SJCRH30 (cell line): Measurements from ENCODE around the gene FHIT. TPM values are rescaled to one million over a fixed set of nuclear protein-coding genes. Genes with fewer than 3 reads are reported as not detected.

Experiments
- DNase-seq, 2 experiments: peaks; one replicate each; pipeline ENCODE4 v3.0.0-alpha.2; 2015 to 2020
- H3K27ac ChIP-seq: fragments of 250-450 bp; sonication (Bioruptor Pico); 2 replicates; pipeline ENCODE4 v1.5.1; 2020; ENCODE audit warnings: mild to moderate bottlenecking, moderate library complexity
- H3K27me3 ChIP-seq: fragments of 250-450 bp; sonication (Bioruptor Pico); 2 replicates; pipeline ENCODE4 v1.5.1; 2020; ENCODE audit warnings: mild to moderate bottlenecking, moderate library complexity
- H3K36me3 ChIP-seq: fragments of 250-450 bp; sonication (Bioruptor Pico); 2 replicates; pipeline ENCODE4 v1.5.1; 2020; ENCODE audit warnings: mild to moderate bottlenecking, moderate library complexity
- H3K4me1 ChIP-seq: fragments of 250-450 bp; sonication (Bioruptor Pico); 2 replicates; pipeline ENCODE4 v1.5.1; 2020; ENCODE audit warnings: mild to moderate bottlenecking, moderate library complexity
- H3K4me3 ChIP-seq: fragments of 250-450 bp; sonication (Bioruptor Pico); 2 replicates; pipeline ENCODE4 v1.5.1; 2020; ENCODE audit warnings: mild to moderate bottlenecking, moderate library complexity
- H3K9me3 ChIP-seq: fragments of 250-450 bp; sonication (Bioruptor Pico); replicated peaks from 2 replicates; pipeline ENCODE4 v1.5.1; 2020; ENCODE audit warnings: mild to moderate bottlenecking, moderate library complexity
- total RNA-seq: library from RNA; depleted of rRNA; stranded (reverse); fragments of >200 nt; shearing (Covaris generic); gene quantifications from 2 replicates; pipeline ENCODE4 v1.2.3, GENCODE V29; 2014

The FHIT gene
- total RNA-seq, 1 experiment from 2014 or later = 2.2 TPM

DNA sequence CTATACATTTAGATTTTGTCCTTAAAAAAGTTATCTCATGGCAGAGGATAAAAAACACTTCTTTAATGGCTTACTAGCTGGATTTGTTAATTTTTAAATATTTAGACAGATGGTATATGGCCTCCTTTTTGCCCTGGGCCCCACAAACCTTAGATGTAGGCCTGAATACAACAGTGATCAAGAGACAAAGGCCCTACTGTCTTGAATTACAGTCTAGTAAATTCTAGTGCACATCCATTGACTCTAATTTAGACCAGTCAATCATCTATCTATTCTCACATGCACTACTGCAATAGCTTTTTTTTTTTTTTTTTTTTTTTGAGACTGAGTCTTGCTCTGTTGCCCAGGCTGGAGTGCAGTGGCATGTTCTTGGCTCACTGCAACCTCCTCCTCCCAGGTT lies 452.8 kb downstream of the FHIT start:
- DNase-seq = no peak
- Histone ChIP-seq H3K27ac (no peak overlapping the region), H3K27me3 (no peaks in the 10 kb centered on the region), H3K4me1 (no peaks in the 10 kb centered on the region), H3K4me3 (no peak overlapping the region), H3K9me3 (no peaks in the 10 kb centered on the region), H3K36me3 (no peaks in the 10 kb centered on the region)

DNA sequence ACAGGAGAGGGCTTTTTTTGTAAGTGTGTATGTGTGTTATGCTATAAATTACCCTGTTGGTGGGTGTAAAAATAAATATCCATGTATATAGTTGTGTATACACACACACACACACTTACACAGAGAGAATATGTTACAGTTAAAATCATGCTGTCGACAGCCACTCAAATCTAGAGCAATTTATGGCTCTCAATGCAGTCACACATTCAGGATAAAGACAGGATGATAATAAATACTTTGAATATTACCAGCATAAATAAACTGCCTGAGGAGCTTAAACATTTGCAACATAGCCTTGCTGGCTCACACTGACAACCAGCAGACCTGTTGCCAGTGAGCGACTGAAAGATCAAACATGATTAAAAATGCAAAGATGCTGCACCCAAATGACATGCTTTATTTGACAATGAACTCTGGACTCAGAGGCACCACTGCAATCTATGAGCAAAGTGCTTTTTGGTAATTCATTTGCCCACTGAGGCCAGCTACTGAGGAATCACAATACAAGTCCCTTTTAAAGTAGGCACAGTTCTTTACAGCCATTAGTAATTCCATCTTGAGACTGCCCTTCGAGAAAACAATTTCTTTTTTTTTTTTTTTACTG lies 458.9 kb downstream of the FHIT start:
- H3K4me3 ChIP-seq = no peak overlapping the region
- H3K27me3 ChIP-seq = no peaks in the 10 kb centered on the region
- no peaks in the 10 kb centered on the region for H3K36me3 ChIP-seq
- H3K9me3 ChIP-seq = no peaks in the 10 kb centered on the region
- H3K4me1 ChIP-seq = no peaks in the 10 kb centered on the region
- no peak for DNase-seq
- no peak overlapping the region for H3K27ac ChIP-seq

DNA sequence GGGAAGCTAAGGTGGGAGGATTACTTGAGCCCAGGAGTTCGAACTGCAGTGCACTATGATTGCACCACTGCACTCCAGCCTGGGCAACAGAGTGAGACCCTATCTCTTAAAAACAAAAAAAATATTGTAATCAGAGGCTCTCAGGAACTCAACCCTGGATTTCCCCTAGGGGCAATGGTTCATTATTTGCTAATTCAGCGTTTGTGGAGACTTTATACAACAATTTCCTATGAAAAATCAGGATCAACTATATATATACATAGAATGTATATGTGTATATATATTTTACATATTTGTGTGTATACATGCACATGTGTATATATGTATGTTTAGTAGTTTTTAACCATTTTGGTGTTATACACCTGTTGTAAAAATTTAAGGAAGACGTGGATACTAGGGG lies 463.1 kb downstream of the FHIT start:
- Histone ChIP-seq H3K27me3 (no peaks in the 10 kb centered on the region), H3K36me3 (no peaks in the 10 kb centered on the region), H3K4me1 (no peaks in the 10 kb centered on the region), H3K9me3 (no peaks in the 10 kb centered on the region), H3K27ac (no peak overlapping the region), H3K4me3 (no peak overlapping the region)
- DNase-seq = no peak

DNA sequence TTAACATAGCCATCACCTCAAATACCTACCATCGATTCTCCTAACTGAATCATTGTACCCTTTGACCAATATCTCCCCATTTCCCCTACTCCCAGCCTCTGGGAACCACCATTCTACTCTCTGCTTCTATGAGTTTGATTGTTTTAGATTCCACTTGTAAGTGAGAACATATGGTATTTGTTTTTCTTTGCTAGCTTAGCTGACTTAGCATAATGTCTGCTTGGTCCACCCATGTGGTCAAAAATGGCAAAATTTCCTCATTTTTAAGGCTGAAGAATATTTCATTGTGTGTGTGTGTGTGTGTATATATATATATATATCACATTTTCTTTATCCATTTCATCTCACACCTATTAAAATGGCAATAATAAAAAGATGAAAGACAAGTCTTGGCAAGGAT lies 469.3 kb downstream of the FHIT start:
- Histone ChIP-seq H3K27ac (no peak overlapping the region), H3K36me3 (no peaks in the 10 kb centered on the region), H3K27me3 (no peaks in the 10 kb centered on the region), H3K4me1 (no peaks in the 10 kb centered on the region), H3K9me3 (no peaks in the 10 kb centered on the region), H3K4me3 (no peak overlapping the region)
- DNase-seq = no peak

DNA sequence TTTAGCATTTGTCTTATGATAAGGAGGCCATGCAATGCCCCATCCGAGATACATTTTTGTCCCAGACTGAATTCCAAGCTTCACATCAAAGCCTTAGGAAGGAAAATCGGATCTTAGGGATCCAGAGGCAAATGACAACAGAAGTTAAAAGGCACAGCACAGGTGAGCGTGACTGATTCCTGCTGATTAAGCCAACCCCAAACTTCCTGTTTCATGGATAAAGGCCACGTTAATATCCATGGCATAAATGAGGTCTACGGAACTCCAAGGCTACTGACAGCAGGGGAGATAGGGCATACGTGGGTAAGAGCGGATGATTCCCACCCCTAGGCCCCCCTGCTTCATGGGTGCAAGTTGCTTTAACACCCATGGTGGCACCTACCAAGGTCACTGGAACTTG lies 471.6 kb downstream of the FHIT start:
- H3K27me3 ChIP-seq = no peaks in the 10 kb centered on the region
- no peaks in the 10 kb centered on the region for H3K4me1 ChIP-seq
- H3K36me3 ChIP-seq = no peaks in the 10 kb centered on the region
- no peak overlapping the region for H3K27ac ChIP-seq
- no peaks in the 10 kb centered on the region for H3K9me3 ChIP-seq
- no peak overlapping the region for H3K4me3 ChIP-seq
- no peak for DNase-seq

DNA sequence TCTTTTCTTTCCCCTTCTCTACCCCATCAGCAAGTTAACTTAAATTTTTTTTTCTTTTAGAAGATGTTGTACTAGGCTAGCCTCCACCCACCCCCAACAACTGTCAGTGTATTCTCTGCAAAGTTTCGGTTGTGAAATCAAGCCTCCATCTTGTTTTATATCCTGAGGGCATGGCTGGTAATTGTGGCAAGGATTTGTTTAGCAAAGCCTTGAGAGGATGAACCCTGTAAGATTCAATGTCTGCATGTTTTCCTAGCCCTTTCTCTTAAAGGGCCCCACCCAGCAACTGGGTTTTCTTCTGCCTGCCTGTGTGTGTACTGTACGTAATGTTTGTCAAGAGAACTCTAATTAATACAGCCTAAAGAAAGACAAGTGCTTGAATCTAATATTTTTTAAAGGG lies 475.3 kb downstream of the FHIT start:
- Histone ChIP-seq H3K27me3 (no peaks in the 10 kb centered on the region), H3K27ac (no peak overlapping the region), H3K4me1 (no peaks in the 10 kb centered on the region), H3K4me3 (no peak overlapping the region), H3K9me3 (no peaks in the 10 kb centered on the region), H3K36me3 (no peaks in the 10 kb centered on the region)
- no peak for DNase-seq

DNA sequence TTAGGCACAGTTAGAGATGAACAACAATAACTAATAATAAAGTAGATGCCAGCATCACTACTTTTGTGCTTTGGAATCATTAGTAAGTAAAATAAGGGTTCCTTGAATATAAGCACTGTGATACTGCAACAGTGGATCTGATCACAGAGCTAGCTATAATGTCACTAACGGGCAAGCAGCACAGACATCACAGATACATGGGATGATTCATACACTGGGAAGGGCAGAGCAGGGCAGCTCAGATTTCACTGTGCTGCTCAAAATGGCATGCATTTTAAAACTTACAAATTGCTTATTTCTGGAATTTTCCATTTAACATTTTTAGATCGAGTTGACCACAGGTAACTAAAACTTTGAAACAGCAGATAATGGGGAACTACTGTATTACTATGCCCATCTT lies 476.6 kb downstream of the FHIT start:
- H3K4me3 ChIP-seq = no peak overlapping the region
- no peaks in the 10 kb centered on the region for H3K36me3 ChIP-seq
- no peaks in the 10 kb centered on the region for H3K9me3 ChIP-seq
- no peak for DNase-seq
- H3K4me1 ChIP-seq = no peaks in the 10 kb centered on the region
- no peak overlapping the region for H3K27ac ChIP-seq
- H3K27me3 ChIP-seq = no peaks in the 10 kb centered on the region

DNA sequence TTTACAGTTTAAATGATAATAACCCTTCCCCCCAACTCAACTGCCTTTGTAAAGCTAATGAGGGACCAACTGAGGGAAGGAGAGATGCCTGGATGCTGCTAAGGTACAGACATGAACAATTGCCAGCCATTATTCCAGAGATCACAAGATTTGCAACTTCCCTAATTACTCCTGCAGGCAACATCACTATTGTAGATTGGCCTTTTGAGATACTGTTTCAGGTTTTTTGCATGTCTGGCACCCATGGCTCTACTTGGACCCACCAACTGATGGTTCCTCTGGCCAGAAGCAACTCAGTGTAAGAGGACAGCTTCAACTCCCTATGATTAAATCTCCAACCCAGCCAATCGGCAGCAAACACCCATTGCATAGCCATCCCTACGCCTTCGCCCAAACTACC lies 478.7 kb downstream of the FHIT start:
- Histone ChIP-seq H3K4me3 (no peak overlapping the region), H3K36me3 (no peaks in the 10 kb centered on the region), H3K27me3 (no peaks in the 10 kb centered on the region), H3K27ac (no peak overlapping the region), H3K4me1 (no peaks in the 10 kb centered on the region), H3K9me3 (no peaks in the 10 kb centered on the region)
- DNase-seq = no peak

DNA sequence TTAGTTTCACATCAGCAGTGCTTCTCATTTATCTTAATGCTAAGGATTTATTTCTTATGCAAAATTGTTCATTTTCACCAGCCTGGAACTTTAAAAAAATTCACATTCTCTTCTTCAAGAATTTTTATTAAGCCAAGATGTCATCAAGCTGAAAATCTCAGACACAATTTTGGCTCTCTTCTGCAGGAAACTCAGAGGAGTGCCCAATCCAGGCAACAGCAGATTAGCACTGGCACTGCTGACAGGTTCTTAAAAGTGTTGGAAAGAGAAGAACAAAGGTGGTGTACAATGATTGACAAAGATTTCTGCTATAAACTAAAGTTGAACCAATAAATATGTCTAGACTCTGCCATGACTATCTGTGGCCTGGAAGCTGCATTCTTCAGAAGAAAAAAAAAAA lies 479.5 kb downstream of the FHIT start:
- Histone ChIP-seq H3K27ac (no peak overlapping the region), H3K4me1 (no peaks in the 10 kb centered on the region), H3K27me3 (no peaks in the 10 kb centered on the region), H3K4me3 (no peak overlapping the region), H3K36me3 (no peaks in the 10 kb centered on the region), H3K9me3 (no peaks in the 10 kb centered on the region)
- DNase-seq = no peak

DNA sequence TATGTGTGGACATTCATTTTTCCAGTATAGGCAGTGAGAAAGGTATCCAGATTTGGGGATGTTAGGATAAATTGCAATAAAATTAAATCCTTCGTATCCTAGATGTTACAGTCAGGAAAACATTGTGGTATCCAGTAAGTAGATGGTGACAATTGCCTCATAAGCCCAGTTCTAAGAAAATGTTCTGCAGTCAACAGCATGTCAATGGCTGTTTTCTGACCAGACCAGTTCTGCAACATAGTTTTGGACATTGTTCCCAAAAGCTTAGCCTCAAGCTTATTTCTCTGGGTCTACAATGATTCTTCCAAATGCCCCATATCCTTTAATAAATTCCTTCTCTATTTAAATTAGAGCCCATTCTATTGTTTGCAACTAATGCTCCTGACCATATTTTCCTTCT lies 480.7 kb downstream of the FHIT start:
- H3K4me3 ChIP-seq = no peak overlapping the region
- H3K36me3 ChIP-seq = no peaks in the 10 kb centered on the region
- no peaks in the 10 kb centered on the region for H3K9me3 ChIP-seq
- DNase-seq = no peak
- H3K4me1 ChIP-seq = no peaks in the 10 kb centered on the region
- no peak overlapping the region for H3K27ac ChIP-seq
- no peaks in the 10 kb centered on the region for H3K27me3 ChIP-seq

DNA sequence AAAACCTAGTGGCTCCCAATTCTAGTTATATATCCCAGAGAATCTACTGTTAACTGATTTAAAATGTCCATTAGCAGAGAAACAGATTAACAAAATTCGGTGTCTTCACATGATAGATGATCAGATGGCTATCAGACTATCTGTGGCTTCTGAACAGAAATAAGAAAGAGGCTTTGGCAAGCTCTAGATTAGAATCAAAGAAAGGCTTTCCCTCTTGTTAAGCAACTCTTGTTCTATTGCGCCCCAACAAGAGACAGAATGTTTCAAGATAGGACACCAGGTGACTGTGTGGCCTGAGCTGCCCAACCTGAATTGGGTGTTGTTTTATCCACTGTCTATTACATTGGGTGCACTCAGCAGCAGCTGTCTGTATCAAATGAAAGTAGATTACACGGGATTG lies 483.7 kb downstream of the FHIT start:
- no peaks in the 10 kb centered on the region for H3K27me3 ChIP-seq
- no peaks in the 10 kb centered on the region for H3K36me3 ChIP-seq
- H3K4me3 ChIP-seq = no peak overlapping the region
- H3K27ac ChIP-seq = no peak overlapping the region
- no peak for DNase-seq
- H3K9me3 ChIP-seq = no peaks in the 10 kb centered on the region
- no peaks in the 10 kb centered on the region for H3K4me1 ChIP-seq

DNA sequence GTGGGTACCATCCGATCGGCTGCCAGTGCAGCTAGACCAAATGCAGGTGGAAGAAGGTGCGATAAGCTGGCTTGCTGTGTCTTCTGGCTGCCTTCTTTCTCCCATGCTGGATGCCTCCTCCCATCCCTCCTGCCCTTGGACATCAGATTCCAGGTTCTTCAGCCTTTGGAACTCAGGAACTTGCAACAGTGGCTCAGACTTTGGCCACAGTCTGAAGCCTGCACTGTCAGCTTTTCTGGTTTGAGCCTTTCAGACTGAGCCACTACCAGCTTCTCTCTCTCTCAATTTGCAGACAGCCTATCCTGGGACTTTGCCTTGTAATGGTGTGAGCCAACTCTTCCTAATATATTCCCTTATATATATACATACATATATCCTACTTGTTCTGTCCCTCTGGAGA lies 485.5 kb downstream of the FHIT start:
- Histone ChIP-seq H3K27ac (no peak overlapping the region), H3K9me3 (no peaks in the 10 kb centered on the region), H3K4me3 (no peak overlapping the region), H3K27me3 (no peaks in the 10 kb centered on the region), H3K36me3 (no peaks in the 10 kb centered on the region), H3K4me1 (no peaks in the 10 kb centered on the region)
- no peak for DNase-seq

DNA sequence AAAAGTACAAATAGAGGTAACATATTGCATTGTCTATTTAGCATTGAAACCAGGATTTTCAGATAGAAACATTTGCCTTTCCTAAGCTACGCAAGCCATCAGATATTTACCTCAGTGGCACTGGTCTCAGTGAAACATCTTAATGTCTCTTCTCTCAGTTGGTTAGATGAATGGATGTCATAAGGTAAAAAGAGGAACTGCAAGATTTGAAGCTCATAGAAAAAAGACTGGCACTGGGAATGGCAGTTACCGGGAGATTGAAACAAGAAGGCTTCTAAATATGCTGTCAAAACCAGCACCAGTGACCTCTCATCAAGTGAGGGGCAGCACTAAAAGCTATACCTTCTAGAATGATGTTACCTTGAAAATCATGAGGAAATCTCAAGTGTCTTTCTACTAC lies 486.4 kb downstream of the FHIT start:
- Histone ChIP-seq H3K27me3 (no peaks in the 10 kb centered on the region), H3K4me1 (no peaks in the 10 kb centered on the region), H3K9me3 (no peaks in the 10 kb centered on the region), H3K4me3 (no peak overlapping the region), H3K27ac (no peak overlapping the region), H3K36me3 (no peaks in the 10 kb centered on the region)
- DNase-seq = no peak

DNA sequence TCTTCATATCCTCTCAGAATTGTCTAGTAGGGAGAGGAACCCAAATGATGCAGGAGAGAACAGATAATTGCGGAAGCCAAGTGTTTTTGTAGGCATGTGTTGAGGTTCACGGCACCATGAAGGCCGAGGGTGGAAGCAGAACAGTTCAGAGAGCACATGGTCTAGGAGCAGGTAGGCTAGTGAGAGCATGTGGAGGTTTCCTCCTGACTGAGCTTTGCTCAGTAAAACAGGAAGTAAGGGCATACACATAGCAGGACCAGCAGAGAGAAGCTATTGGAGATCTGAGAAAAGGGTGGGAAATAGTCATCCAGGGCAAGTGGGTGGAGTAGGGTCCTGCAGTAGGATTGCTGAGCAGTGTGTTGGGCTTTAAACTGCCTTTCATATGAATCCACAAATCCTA lies 491.1 kb downstream of the FHIT start:
- Histone ChIP-seq H3K4me3 (no peak overlapping the region), H3K4me1 (peaks cover 20% of the 10 kb centered on the region), H3K27me3 (no peaks in the 10 kb centered on the region), H3K27ac (no peak overlapping the region), H3K36me3 (no peaks in the 10 kb centered on the region), H3K9me3 (no peaks in the 10 kb centered on the region)
- DNase-seq = no peak

DNA sequence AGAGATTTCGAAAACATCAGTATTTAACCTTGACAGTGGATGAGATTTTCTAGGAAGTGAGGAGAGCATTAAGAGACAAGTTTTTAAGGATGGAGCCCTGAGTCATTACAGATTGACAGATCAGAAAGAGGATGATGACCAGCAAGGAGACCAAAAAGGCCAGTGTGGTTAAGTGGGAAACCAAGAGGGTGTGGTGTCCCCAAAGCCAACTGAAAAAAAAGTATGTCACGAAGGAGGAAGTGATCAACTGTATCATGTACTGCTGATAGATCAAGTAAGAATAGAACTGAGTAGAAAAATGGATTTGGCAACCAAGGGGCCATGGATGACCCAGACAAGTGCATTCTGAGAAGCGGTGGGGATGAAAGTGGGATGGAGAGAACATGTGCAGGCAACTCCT lies 491.8 kb downstream of the FHIT start:
- Histone ChIP-seq H3K4me3 (no peak overlapping the region), H3K27me3 (no peaks in the 10 kb centered on the region), H3K4me1 (peaks cover 20% of the 10 kb centered on the region), H3K9me3 (no peaks in the 10 kb centered on the region), H3K36me3 (no peaks in the 10 kb centered on the region), H3K27ac (no peak overlapping the region)
- no peak for DNase-seq

DNA sequence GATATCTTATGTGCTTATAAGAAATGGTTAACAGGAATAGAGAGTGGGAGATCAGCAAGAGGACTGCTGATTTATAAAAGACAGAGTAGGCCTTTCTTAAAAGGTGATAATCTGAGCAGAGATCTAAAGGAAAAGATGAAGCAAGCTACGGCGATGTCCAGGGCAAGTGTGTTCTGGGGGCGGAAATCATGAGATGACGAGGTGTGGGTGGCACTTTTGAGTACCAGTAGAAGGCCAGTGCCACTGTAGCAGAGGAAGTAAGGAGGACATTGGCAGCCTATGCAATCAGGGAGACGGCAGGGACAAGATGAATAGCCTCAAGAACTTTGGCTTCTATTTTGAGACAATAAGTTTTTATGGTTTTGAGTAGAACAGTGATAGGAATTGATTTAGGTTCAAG lies 492.4 kb downstream of the FHIT start:
- H3K9me3 ChIP-seq = no peaks in the 10 kb centered on the region
- H3K36me3 ChIP-seq = no peaks in the 10 kb centered on the region
- DNase-seq = no peak
- H3K4me3 ChIP-seq = no peak overlapping the region
- H3K27ac ChIP-seq = no peak overlapping the region
- H3K27me3 ChIP-seq = no peaks in the 10 kb centered on the region
- peaks cover 20% of the 10 kb centered on the region for H3K4me1 ChIP-seq

DNA sequence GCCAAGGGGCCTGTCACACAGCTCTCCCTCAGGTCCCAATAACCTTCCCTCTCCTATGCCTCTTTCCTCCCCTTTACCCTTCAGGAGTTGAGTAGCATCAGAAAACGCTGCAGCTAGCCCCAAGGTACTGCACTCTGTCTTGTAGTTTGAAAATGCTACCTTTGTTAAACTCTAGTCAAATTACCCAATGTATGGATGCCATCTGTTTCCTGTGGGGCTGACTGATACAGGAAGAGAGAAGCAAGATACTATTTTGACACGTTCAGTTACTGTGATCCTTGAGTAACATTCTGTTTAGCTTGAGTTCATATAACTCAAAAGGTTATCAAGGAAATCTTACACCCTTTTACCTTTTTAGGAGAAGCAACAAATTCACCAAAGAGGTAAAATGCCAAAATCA lies 493.1 kb downstream of the FHIT start:
- Histone ChIP-seq H3K4me1 (peaks cover 20% of the 10 kb centered on the region), H3K9me3 (no peaks in the 10 kb centered on the region), H3K4me3 (no peak overlapping the region), H3K27me3 (no peaks in the 10 kb centered on the region), H3K27ac (no peak overlapping the region), H3K36me3 (no peaks in the 10 kb centered on the region)
- no peak for DNase-seq
